GM10266 (cell line): ENCODE data around the gene IZUMO3.

Experiments
- DNase-seq: peaks from one replicate; pipeline ENCODE4 v3.0.0; 2012; ENCODE audit errors: extremely low spot score
- TF ChIP-seq, protein P1 (sequence below): IDR thresholded peaks from 2 replicates; pipeline ENCODE4 v1.5.1; 2012; ENCODE audit warnings: mild to moderate bottlenecking, low read depth; ENCODE audit not compliant: control insufficient read depth, insufficient read depth; ENCODE audit errors: missing control alignments

IZUMO3 gene

DNA sequence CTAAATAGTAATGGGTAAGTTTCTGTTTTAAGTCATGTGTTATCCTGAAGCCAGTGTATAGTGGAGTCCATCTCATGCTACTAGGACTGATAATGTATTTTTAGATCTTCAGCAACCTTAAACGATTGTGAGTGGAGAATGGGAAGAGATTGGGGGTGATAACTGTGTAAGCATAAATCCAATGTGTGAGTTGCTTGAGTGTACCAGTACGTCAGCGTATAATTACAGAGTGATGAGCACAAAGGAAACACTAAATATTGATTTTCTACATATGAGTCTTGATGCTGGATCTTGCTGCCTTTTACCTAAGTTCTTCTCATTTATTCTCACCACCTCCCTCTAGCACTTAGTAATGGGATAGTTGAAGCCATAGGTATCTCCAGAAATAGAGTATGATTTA lies 16.3 kb upstream of the IZUMO3 start:
- TF ChIP-seq, protein P1, sequence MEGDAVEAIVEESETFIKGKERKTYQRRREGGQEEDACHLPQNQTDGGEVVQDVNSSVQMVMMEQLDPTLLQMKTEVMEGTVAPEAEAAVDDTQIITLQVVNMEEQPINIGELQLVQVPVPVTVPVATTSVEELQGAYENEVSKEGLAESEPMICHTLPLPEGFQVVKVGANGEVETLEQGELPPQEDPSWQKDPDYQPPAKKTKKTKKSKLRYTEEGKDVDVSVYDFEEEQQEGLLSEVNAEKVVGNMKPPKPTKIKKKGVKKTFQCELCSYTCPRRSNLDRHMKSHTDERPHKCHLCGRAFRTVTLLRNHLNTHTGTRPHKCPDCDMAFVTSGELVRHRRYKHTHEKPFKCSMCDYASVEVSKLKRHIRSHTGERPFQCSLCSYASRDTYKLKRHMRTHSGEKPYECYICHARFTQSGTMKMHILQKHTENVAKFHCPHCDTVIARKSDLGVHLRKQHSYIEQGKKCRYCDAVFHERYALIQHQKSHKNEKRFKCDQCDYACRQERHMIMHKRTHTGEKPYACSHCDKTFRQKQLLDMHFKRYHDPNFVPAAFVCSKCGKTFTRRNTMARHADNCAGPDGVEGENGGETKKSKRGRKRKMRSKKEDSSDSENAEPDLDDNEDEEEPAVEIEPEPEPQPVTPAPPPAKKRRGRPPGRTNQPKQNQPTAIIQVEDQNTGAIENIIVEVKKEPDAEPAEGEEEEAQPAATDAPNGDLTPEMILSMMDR: no peak
- no peak for DNase-seq

DNA sequence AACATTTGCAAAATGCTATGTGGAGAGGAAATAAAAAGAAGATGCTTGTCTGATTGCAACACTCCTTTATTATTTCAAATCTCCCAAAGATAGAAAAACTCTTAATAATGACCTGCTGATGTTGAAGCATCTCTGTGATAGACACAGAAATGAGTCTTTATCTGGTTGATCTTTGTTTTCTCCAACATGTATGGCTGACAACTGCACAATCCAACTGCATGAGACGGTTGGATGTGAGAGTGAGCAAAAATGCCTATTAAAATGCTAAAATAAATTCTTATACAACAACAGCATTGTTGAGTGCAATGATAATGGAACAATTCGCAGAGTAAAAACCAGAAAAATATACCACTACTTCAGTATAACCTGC lies 7.5 kb upstream of the IZUMO3 start:
- DNase-seq: no peak
- TF ChIP-seq, protein P1: no peak

DNA sequence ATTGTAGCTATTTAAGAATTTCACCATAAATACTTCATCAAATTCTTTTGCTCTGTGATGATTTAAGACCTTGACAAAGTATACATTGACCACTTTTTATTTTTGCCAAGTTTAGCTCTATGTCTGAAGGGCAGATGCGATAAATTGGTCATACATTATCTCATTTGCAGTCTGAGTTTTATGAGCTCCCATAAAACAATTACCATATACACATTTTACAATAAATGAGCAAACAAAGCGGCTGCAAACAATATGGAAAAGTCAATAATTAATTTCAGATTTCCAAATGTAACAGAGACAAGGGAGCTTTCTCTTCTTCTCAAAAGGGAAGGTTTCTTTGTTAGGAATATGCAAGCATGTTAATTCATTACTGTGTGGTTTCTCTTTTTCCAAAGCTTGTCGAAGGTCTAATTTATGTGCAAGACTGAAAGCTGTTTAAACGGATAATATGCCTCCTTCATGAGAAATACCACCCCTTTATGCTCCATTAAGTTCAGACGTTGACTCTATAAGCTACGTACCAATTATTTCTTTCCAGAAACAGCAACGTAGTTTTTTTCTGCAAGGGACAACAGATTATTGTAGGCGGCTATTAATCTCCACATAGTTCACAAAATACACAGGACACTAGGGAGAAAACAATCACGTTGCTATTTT lies 7.0 kb upstream of the IZUMO3 start:
- TF ChIP-seq, protein P1: no peak
- DNase-seq: no peak

DNA sequence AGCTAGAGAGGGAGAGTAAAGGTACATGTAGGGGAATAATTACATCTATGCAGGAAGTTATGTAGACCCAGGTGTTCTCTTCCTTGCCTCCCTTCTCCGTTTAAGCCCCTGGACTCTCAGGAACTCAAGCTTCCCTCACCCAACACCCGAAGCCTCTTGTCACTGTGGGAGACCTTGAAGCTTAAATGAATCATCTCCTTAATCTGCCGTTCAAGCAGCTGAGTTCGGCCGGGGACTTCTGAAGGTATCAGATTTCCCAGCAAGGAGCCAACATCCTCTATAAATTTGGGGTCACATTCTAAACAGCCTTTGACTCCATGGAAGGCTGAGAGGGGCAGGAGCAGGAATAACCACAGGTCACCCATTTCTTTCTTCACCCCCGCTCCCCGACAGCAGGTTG lies 412 bp downstream of the IZUMO3 start:
- TF ChIP-seq, protein P1: no peak
- no peak for DNase-seq

DNA sequence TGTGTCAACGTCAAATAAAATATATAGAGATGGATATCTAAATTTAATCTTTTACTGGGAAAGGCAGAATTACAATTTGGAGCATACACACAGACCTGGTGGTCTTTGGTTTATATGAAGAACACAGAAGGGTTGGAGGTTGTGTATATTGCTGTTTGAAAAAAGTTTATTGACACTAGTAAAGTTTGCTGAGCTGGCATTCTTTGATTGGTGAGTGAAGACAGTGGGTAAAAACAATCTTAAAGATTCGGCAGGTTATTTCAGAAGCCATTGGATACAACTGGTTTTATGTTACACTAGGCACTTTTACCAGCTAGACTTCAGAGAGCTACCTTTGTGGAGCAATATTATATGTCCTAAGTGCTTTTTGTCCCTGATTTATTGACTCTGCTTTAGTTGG lies 27.2 kb downstream of the IZUMO3 start:
- DNase-seq: no peak
- TF ChIP-seq, protein P1: no peak

DNA sequence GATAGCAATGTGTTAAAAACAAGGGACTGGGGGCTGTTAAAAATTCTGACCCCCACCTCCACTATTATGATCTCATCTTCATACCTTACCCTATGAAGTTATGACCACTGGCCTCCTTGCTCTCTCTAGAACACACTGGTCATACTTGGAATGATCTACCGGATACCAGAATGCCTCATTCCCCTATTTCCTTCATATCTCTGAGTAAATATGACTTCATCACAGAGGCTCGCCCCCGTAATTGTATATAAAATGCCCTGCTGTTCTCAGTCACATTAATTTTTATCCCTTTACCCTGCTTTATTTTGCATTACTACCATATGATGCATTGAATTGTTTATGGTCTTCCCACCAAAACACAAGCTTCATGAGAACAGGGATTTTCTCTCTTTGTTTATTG lies 29.2 kb downstream of the IZUMO3 start:
- TF ChIP-seq, protein P1: no peak
- no peak for DNase-seq

DNA sequence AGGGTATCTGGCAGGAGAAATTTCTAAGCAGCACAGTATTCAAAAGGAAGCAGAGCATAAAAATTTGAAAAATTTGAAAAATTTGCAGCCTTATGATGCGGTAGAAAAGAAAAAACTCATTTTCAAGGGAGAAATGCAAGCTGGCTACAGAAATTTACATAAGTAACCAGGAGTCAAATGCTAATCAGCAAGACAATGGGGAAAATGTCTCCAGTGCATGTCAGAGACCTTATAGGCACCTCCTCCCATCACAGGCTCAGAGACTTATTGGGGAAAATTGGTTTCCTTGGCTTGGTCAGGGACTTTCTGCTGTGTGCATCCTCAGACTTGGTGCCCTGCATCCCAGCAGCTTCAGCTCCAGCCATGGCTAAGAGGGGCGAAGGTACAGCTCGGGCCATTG lies 35.8 kb downstream of the IZUMO3 start:
- no peak for DNase-seq
- TF ChIP-seq, protein P1: no peak
